Measurements from ENCODE around the gene RYR3. TPM values are rescaled to one million over a fixed set of nuclear protein-coding genes. Genes with fewer than 3 reads are reported as not detected.
"Not testable (repeated sequence)": the region's sequence is repeated elsewhere in the genome, so short reads cannot be mapped to it uniquely, and the experiment has no call there.

Gene RYR3
- total RNA-seq, 4 donors from 2014 or later, result 0.18 to 3.3 (median 2.3) TPM

DNA sequence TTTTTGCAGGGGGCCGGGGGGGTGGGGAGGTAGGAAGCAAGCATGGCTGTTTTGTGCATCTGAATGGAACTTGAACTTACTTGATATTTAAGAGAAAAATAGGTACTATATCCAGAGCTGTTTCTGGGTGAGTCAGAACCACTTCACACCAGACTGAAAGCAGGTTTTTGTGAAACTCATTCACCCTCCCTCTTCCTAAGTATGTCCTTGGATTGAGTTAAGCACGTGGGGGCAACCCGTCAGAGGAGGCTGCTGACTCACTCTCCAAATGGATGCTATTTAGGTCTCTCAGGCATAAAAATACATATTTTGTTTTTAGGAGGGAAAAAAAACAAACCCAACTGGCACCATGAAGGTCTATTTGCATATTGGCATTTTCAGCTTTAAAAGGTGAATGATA is 270.3 kb downstream of the RYR3 start:
- no peaks in the 10 kb centered on the region for H3K9me3 ChIP-seq
- H3K4me3 ChIP-seq, result no peak overlapping the region
- no peaks in the 10 kb centered on the region for H3K36me3 ChIP-seq
- H3K27ac ChIP-seq, result no peak overlapping the region
- DNase-seq, result no peak
- no peaks in the 10 kb centered on the region for H3K4me1 ChIP-seq
- TF ChIP-seq CTCF (IDR thresholded peaks at IDR 0.05) (no peak), POLR2A (IDR thresholded peaks at IDR 0.05) (no peak)
- H3K27me3 ChIP-seq, result no peaks in the 10 kb centered on the region

GRCh38 chr15:33584797-33585196 is 274.0 kb downstream of the RYR3 start:
- H3K27me3 ChIP-seq, result no peaks in the 10 kb centered on the region
- no peak for DNase-seq
- no peaks in the 10 kb centered on the region for H3K4me1 ChIP-seq
- H3K4me3 ChIP-seq, result no peak overlapping the region
- no peaks in the 10 kb centered on the region for H3K36me3 ChIP-seq
- no peak overlapping the region for H3K27ac ChIP-seq
- no peaks in the 10 kb centered on the region for H3K9me3 ChIP-seq
- TF ChIP-seq CTCF (IDR thresholded peaks at IDR 0.05) (no peak), POLR2A (IDR thresholded peaks at IDR 0.05) (no peak)

DNA sequence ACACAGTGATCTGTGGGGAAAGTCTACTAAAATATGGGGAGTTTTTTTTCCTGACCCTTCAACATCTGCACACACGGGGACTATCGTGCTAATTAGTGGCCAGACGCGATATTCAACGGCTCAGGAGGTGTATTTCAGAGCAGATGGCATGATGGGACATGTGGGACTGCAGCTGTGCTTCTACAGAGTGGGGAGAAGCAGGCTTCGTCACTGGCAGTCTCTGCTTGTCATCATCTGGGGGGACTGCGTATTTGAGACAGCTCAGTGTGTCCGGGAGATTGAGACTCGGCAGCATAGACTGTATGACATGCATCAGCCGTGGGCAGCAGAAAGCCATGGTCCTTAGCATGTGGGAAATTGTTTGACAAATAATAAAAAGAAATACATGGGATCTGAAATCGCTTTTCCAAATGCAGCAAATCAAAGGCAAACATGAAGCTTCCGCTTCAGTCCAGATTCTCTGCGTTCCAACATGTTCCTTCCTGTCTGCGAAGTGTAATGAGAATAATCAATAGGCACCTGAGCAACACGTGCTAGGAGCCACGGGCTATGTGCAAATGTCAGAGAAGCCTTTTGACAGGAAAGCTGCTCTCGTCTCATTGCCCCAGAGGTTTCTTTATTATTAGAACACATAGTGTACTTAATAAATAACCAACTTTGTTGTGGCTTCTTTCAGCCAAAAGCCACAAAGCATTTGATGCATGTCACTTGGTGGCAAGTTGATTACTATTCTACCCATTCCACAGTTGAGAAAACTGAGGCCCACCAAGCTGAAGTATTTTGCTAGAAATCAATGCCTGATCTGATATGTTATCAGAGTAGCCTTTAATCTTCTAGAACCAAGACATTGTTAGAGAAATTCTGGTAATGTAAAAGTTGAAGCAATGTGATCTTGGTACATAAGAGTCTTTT is 276.3 kb downstream of the RYR3 start:
- DNase-seq, result no peak
- Histone ChIP-seq H3K4me3 (no peak overlapping the region), H3K9me3 (no peaks in the 10 kb centered on the region), H3K4me1 (no peaks in the 10 kb centered on the region), H3K36me3 (no peaks in the 10 kb centered on the region), H3K27ac (no peak overlapping the region), H3K27me3 (no peaks in the 10 kb centered on the region)
- no peak for TF ChIP-seq POLR2A (IDR thresholded peaks at IDR 0.05)
- no peak for TF ChIP-seq CTCF (IDR thresholded peaks at IDR 0.05)

GRCh38 chr15:33587773-33588172 is 277.0 kb downstream of the RYR3 start:
- H3K4me3 ChIP-seq, result no peak overlapping the region
- TF ChIP-seq CTCF (IDR thresholded peaks at IDR 0.05) (no peak), POLR2A (IDR thresholded peaks at IDR 0.05) (no peak)
- H3K9me3 ChIP-seq, result no peaks in the 10 kb centered on the region
- no peaks in the 10 kb centered on the region for H3K27me3 ChIP-seq
- DNase-seq, result no peak
- H3K4me1 ChIP-seq, result no peaks in the 10 kb centered on the region
- H3K36me3 ChIP-seq, result no peaks in the 10 kb centered on the region
- H3K27ac ChIP-seq, result no peak overlapping the region

DNA sequence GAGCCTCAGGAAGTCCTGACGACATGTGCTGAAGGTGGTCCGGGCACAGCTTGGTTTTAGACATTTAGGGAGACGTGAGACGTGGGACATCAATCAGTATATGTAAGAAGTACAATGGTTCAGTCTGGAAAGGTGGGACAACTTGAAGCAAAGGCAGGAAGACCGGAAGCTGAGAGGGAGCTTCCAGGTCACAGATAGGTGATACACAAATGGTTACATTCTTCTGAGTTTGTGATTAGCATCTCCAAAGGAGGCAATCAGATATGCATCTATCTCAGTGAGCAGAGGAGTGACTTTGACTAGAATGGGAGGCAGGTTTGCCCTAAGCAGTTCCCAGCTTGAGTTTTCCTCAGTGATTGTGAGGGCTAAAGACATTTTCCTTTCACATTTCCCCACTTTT is 282.1 kb downstream of the RYR3 start:
- TF ChIP-seq POLR2A (IDR thresholded peaks at IDR 0.05) (no peak), CTCF (IDR thresholded peaks at IDR 0.05) (no peak)
- H3K4me1 ChIP-seq, result no peaks in the 10 kb centered on the region
- no peaks in the 10 kb centered on the region for H3K27me3 ChIP-seq
- DNase-seq, result no peak
- no peak overlapping the region for H3K4me3 ChIP-seq
- H3K9me3 ChIP-seq, result no peaks in the 10 kb centered on the region
- no peaks in the 10 kb centered on the region for H3K36me3 ChIP-seq
- H3K27ac ChIP-seq, result no peak overlapping the region

- H3K4me3 ChIP-seq, H3K4me1 ChIP-seq, H3K36me3 ChIP-seq, H3K27ac ChIP-seq, DNase-seq, H3K9me3 ChIP-seq, H3K27me3 ChIP-seq: not testable (repeated sequence)
These were observed 287.6 kb downstream of the RYR3 start for GRCh38 chr15:33598382-33598781.
